ENCODE results near the gene TNNC1.

TNNC1 gene

DNA sequence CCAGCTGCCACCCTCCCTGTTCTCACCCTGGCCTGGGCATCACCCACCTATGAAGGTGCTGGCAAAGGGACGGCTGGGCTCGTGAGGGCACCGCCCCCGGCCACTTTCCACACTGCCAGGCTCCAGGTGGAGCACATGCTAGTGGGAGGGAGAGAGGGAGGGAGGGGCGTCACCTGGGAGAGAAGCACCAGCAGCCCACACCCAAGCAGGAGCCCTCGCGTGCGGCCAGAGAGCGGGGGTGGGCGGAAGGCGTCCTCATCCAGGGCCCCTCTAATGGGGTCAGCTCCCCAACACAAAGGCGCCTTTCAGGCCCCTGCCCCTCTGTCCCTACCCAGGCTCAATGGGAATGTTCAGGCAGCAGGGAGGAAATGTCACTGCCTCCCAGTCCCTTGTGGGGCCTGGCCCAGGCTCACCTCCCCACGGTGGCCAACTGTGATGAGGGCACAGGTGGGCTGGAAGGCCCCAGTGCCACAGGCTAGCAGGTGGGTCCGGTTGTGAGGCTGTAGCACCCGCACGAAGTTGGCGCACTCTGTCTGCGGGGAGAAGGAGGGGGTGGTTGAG, 12.0 kb downstream of the TNNC1 start:
- DNase-seq = no peak

DNA sequence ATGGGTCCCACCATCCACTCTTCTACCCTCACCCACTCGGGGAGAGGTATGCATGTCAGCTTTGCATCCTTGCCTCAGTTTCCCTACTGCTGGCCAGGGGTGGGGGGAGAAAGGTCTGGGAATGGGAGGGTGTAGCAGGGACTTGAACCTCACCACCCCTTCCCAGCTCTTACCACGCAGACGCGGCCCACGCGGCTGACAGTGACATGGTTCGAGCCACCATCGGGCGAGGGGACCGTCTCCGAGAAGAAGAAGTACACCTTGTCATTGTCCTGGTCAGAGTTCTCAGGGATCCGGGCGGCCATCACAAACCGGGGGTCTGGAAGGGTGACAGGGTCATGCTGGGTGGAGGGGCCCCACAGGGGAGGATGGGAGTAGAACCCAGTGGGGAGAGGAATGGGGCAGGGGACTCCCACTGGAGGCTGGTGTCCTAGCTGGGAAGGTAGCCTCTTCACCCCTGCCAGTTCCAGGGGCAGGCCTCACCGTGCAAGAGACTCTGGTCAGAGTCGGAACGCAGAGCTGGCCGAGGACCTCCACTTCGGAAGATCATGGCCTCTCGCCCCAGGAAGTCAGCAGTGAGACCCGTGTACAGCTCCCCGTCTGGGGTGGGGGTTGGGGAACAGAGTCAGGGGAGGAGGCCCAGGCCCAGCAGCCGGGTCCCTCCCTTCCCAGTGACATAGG, 12.6 kb downstream of the TNNC1 start:
- DNase-seq = no peak

DNA sequence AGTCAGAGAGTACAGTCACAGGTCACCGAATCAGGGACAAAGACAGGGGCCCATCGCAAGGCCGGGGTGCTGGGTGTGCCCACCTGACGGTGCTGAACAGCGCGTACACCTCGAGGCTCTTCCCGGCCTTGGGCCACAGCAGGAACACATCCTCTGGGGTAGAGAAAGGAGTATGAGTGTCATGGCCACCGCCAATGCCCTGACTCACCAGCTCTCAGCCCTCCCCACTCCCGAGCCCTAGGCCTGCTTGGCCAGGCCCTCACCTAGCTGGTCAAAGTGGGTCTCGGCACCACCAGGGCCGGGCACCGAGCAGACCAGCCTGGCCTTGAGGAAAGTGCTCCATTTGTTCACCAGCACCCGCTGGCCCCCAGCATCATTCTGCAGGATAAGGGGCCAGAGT, 13.2 kb downstream of the TNNC1 start:
- DNase-seq = no peak

DNA sequence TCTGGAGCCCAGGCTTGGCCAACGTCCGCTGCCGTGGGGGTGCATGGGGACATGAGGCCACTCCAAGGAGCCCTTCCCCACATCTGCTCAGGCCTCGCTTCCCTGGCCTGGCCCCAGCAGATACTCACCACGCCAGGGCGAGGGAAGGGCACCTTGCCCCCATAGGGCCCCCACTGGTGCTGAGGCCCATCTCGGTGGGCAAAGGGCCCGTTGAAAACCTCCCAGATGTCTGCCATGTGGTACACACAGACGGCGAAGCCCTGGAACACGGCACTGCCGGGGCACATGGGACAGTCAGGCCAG, 13.6 kb downstream of the TNNC1 start:
- DNase-seq = no peak

DNA sequence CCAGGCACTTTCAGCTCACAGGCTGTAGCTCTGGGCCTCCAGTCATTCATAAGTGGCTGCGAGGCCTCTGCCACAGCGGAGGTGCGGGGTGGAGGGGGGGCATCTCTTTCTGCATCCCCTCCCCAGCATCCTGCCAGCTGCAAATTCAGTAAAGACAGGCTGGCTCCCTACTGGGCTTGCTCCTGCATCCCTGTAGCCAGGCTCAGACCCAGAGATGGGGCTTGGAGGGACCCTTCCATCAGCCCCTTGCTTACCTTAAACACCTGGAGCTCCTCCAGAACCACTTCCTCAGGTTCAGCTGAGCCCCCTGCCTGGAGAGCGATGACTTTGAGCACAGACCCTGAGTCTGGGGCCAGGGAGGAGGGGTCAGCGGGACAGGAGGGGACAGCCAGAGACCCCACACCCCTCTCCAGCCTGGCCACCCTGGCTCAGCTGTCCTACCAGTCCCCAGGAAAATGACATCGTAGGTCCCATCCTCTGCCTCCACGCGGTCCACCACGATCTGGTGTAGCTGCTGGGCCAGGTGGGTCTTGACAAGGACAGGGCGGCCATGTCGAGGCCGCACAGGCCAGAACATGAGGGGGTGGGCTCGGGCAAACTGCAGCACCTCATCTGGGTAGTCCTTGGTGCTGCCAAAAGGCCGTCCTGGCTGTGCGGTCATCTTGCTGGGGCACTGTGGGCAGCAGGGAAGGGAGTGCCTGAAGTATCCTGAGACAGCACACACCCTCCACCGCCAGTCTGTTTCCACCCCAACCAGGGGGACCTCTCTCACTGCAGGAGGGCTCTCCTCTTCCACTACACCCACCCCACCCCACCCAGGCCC, 14.2 kb downstream of the TNNC1 start:
- no peak for DNase-seq

DNA sequence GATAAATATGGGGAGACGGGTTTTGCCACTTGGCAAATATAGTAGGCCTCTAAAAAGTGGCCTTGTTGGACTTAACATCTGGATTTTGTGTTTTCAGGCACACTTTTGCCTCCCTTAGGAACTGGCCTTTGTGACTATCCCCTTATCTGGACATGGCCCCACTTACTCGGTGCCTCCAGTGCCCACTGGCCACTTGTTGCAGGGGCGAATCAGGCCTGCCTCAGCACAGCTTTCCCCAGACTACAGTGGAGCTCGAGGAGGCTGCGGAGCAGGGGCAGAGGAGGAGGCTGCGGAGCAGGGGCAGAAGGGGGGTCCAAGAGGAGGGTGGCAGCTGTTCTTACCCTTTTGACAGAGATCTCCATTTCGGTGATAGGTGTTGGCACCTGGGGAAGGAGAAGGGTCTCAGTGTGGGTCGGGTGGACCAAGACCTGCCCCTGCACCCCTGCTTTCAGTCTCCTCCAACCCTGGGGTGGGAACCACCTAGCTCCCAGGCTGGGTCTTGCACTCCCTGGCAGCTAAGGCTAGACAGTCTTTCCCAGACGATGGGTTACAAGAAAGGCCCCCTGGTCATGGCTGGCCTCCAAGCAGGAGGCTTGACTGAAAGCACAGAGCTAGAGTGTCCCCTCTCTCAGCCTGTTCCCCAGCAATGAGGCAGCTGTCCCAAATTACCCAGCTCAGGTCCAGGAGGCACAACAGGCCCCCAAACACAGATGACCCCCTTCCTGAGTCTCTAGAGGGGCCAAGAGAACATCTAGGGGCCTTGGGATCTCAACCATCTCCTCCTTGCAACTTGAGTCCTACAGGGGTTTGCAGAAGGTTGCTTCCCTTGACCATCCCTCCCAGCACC, 15.0 kb downstream of the TNNC1 start:
- no peak for DNase-seq

DNA sequence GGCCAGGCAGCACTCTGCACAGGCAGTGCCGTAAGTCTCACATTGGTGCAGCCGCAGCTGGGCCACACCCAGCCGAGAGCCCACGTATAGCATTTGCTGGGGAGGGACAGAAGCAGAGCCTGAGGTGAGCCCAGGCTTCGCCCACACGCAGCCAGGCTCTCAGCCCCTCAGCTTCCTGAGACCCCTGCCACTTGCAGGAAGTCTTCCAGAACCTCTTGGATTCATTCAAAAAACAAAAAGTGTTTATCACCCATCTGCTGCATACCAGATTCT, 15.8 kb downstream of the TNNC1 start:
- no peak for DNase-seq

DNA sequence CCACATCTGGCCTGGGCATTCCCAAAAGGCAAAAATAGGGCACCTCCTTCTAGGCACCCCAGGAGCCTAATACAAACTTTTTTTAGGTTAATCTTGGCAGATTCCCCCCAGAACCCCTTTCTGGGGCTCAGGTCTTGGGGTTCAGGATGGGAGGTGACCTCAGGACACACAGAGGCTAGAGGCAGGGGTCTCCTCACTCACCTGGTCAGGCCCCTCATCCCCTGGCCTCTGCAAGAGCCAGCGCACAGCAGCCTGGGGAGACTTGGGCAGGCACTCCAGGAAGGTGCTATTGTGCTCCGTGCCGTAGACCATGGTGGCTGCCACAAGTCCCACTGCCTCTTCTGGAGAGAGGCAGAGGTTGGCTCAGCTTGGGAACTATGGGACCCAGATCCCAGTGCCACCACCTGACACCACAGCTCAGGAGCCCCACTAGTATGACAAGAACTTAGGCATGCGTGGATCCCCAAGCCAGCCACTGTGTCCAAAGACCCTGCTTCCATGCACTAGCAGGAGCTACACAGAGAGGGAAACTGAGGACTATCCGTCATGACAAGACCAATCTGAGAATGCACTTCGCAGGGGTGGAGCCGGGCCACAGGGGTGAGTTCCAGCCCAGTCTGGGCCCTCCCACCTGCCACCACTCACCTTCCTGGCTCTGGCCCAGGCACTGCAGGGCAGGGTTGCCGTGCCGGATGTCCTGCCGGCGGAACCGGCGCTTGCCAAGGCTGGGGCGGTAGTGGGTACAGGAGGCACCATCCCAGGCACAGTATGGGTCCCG, 16.3 kb downstream of the TNNC1 start:
- DNase-seq = no peak

DNA sequence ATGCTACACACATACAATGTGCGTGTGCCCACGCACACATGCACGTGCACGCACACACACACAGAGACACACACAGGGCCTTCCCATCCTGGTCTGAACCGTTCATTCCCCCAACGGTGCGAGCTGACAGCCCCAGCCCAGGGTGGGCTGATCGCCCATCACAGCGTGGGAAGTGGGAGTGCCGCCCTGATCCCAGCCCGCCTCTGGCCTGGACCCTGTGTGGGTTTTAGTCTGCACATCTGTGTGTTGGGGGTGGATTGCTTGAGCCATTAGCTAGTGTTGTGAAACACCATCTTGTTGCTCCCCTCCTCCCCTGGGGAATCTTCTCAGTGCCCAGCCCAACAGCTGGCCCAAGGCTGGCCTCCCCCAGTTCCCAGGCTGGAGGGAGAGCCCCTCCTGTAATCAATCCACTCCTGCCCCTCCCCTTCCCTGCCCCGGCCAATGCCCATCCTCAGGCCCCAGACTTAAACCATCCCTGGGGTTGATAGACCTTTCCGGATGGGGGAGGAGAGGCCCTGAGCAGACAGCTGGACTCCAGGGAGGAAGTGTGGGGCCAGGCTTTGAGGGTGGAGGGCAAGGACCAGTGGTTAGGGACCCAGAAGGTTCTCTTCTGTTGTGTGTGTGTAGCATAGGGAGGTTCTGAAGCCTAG, 17.2 kb downstream of the TNNC1 start:
- no peak for DNase-seq

DNA sequence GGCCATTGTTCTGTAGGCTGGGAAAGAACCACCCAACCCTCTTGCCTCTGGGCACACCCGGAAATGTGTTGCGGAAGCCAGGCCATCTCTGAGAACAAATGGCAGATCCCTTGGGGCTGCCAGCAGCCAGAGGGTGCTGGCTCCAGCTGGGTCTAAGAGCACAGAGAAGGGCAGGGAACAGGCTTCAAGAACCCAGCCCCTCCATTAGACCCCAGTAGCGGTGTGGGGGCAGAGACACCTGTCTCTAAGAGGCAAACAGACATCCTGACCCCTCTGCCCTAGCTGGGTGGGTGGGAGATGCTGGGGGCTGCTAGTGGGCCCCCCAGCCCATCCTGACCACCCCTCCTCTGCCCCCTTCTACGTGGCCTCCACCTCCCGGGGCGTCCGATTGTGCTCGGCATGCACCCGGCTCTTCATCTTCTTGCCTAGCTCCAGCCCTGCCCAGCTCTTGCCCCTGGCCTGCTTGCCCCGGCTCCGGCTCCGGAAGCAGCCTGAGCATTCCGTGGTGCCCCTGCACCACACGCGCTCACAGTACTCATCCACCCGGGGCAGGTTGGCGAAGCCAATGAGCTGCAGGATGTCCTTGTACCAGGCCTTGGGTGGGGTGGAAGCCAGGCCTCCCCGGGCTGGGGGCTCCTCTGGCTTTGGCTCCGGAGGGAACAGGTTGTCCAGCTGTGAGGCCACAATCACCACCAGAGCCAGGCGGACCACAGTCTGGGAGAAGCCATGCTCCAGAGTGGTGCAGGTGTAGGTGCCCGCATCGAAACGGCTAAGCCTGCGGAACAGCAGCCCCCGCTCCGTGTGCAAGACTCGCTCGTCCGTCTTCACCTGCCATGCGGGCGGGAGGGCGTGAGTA, 18.4 kb downstream of the TNNC1 start:
- no peak for DNase-seq

DNA sequence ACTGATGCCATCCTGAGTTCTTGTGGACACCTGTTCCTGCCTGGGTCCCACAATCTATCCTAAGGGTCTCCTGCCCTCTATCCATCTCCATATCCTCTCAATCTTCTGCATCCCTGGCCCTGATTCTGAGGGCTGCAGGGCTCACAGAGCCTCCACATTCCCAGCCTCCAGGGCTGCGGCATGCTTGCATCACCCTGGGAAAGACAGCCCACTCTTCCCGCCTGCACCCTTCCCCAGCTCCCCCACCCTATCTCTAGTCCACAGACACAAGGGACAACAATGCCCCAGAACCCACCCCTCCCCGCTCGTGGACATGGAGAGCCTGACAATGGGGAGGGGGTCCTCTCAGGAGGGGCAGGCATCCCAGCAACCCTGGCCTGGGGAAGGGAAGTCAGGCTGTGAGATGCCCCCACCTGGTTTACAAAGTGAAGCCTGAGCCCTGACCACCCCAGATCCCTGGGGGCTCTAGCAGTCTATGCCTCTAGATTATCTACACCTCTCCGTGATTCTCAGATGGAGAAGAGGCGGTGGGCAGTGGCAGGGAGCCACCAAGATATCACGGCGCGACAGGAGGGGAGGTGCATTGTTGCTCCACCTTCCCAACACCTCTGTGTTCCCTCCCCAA, 19.2 kb downstream of the TNNC1 start:
- DNase-seq = no peak

DNA sequence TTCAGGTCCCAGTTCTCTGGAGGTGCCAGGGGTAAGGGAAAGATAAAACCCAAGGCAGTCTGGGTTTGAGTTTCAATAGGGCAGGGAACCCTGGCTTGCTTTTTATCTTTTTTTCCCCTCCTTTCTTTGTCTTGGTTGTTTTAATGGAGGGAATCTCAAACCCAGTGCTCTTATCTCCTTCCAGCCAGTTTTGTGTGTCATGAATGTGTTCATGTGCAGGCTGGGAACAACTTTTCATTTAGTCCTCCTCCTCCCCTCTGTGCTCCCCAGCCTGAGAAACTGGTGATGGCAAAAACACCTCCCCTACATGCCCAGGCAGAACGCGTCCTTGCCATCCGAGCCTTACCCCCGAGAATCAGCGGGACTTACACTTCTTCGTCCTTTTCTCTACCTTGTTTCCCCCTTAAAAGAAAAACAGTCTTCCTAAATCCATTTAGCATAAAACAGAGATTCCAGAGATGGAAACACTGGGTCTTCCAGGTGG, 19.8 kb downstream of the TNNC1 start:
- DNase-seq = no peak

DNA sequence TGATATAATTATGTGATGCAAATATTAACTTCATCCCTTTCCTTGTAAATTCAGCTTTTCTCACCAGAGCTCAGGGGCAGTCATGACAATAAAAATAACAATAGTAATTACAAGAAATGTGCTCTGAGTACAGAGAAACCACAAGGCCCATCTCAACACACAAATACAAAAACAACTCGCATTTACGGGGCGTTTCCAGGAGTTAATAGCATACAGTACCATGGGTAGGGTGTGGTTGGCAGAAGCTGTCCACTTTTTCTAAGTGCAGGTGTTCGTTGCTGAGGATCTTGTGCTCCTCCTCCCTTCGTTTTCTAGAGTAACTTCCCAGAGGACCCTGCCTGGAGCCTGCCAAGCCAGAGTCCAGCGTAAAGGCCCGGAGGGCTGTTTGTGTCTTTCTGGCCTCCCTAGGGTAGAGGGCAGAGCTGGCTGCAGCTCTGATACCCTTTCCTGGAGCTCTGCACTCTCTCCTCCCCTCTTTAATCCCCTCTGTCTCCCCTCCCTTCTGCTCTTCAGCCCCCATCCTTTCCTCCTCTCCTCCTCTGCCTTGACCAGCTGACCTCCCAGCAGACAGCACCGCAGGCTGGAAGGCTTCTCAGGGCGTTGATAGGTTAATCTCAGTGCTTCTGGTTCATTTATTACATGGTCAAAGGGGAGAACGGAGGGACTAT, 20.4 kb downstream of the TNNC1 start:
- DNase-seq = no peak

DNA sequence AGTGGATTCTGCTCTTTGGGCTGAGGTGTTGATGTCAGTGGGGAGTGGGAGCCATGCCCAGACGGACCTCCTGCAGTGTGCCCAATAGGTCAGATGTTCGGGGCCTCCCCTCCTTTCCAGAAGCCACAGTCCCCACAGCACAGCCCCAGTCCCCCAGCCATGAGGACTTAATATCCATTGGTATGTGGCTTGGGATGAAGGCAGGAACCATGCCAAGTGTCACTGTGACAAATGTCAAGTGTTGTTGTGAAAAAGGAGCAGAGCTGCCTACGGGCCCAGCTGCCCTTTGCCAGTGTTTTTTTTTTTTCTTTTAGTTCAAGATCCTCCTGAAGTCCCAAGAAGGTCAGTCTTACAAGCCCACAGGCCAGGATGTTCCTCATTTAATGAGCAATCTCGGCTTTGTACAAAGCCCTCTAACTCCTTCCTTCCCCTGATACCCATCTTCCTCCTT, 21.1 kb downstream of the TNNC1 start:
- DNase-seq = no peak

DNA sequence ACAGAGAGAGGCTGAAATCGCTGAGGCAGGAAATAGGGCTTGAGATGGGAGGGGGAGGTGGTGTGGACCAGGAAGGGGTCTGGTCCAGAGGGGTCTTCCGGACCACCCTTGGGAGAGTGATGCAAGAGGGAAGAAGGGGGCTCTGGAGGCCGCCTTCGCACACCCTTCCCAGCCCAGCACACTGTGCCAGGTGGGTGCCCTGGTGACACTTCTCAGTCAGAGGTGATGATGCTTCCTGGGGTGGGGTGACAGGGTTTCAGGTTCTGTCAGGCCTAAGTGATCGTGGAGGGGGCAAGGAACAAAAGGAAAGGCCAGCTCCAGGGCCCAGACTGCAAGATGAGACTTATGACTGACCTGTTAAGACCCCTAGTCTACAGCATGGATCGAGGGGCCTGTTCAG, 21.6 kb downstream of the TNNC1 start:
- no peak for DNase-seq

DNA sequence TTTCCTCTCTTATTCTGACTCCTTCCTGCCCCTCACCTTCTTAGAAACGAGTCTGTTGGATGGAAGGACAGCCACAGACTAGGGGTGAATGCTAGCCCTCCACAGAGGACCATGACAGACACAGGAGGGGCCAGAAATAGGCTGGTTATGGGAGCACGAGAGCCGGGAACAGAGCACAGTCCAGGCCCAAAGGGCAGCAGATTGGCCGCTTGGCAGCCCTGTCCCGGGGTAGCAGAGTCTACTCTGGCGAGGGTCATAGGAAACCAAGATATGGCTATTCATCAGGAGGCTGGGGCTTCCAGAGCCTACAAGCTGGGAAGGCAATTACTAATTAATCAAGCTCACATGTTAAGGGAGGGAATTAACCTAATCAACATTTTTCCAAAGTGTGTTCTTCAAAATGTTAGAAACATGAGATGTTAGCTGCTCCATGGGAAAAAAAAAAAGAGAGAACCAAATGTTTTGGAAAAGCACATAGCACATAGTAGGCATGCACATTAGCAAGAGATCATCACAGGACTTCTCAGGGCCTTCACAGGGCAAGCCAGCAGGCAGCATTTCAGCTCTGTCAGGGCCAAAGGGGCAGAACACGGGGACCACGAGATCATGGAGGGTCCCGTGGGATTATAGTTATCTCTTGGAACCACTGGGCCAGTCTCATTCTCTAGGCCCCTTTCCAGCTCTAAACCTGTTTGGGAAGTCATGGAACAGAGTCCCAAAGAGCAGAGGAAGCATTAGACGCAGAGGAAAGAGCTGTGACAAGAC, 22.2 kb downstream of the TNNC1 start:
- DNase-seq = no peak

DNA sequence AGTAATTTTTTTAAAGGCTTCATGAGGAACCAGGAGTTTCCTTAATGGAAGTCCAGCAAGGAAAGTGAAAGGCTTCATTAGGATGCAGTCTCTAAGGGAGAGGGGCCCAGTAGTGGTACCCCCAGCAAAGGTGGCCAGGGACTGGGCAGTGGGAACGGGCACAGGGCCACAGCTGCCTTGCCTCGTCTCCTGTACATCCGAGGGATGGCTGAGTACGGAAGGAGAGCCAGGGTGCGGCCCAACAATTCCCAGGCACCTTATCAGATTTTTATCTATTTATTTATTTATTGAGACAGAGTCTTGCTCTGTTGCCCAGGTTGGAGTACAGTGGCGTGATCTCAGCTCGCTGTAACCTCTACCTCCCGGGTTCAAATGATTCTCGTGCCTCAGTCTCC, 23.4 kb downstream of the TNNC1 start:
- DNase-seq = no peak

DNA sequence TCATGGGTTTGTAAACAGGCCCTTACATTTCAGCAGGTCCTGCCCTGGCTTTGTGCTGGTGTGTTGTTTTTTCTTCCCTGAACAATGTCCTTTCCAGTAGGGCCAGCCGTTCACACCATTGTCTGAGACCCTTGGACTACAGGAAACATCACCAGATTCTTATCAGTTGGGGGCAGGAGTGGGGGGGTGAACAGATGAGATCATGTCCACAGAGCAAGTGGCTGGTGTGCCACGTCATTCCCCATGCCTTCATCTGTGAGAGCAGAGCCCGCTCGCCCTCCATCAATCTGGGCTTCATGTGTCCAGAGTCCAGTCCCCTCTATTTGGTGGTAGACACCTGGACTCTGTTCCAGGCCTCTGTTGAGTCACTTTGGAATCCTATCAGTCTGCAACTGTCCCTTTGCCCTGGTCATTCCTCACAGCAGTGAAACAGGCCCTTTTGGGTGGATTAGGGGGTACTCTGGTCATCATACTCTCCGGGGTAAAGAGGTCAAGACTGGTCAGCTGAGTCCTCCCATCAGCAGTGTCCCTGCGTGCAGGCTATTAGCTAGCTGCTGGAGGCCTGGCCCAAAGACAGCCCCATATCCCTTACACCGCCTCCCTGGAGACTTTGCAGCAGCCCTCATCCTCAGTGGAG, 23.9 kb downstream of the TNNC1 start:
- DNase-seq = no peak

DNA sequence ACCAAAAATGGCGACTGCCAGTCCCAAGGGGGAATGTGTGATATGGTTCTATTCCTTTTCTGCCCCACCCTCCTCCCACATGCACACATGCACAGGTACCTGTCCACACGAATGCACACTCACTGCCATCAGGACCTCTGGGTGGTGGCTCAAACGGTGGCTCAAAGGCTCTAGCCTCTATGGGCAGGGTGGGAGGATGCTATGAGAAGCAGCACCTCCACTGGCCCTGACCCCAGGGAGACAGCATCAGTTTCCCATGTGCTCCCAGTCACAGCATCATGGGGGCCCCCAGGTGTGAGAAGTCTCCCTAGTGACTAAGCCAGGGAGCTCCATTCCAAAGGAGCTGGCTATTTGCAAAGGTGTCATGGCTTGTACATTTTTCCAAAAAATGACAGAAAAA, 24.8 kb downstream of the TNNC1 start:
- DNase-seq = no peak
